ENCODE measurements around the gene CDCA7L. TPM values are rescaled to one million over a fixed set of nuclear protein-coding genes. Genes with fewer than 3 reads are reported as not detected.
"Not testable (repeated sequence)": the region's sequence is repeated elsewhere in the genome, so short reads cannot be mapped to it uniquely, and the experiment has no call there.

CDCA7L gene
- total RNA-seq, 1 donor from 2014 or later = 53.0 TPM

GRCh38 chr7:21887353-21887752 is 58.3 kb downstream of the CDCA7L start:
- no peak for DNase-seq (ENCODE audit: low spot score, unreplicated experiment)
- TF ChIP-seq CTCF (IDR thresholded peaks at IDR 0.05; ENCODE audit: unreplicated experiment) = no peak
- Mint-ChIP-seq H3K27me3 (no peaks in the 10 kb centered on the region), H3K9me3 (ENCODE audit: low read depth) (no peaks in the 10 kb centered on the region), H3K36me3 (ENCODE audit: insufficient read depth) (no peaks in the 10 kb centered on the region), H3K4me1 (ENCODE audit: low read depth) (no peaks in the 10 kb centered on the region), H3K4me3 (ENCODE audit: low read depth) (no peak overlapping the region), H3K27ac (no peak overlapping the region)

DNA sequence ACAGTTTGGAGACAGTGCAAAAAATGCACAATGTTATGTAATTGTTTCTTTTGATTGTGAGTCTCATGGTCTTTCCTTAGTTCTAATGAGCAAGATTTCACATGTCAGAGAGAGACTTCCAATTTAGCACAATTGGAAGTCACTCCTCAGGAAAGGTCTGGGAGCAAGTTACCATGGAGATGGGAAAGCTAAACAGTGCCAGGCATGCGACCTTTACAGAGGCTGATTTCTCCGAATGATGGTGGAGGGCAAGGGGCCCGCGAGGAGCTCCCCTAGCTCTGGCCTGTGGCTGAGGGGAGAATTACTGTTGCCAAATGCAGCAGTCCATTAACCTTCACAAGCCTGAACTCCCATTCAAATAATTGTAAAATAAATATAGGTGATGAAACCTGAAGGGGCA is 59.3 kb downstream of the CDCA7L start:
- TF ChIP-seq CTCF (IDR thresholded peaks at IDR 0.05; ENCODE audit: unreplicated experiment) = no peak
- H3K4me1 Mint-ChIP-seq (ENCODE audit: low read depth) = no peaks in the 10 kb centered on the region
- no peak for DNase-seq (ENCODE audit: low spot score, unreplicated experiment)
- no peaks in the 10 kb centered on the region for H3K9me3 Mint-ChIP-seq (ENCODE audit: low read depth)
- H3K4me3 Mint-ChIP-seq (ENCODE audit: low read depth) = no peak overlapping the region
- no peaks in the 10 kb centered on the region for H3K36me3 Mint-ChIP-seq (ENCODE audit: insufficient read depth)
- no peaks in the 10 kb centered on the region for H3K27me3 Mint-ChIP-seq
- no peak overlapping the region for H3K27ac Mint-ChIP-seq

GRCh38 chr7:21884496-21884895 is 61.2 kb downstream of the CDCA7L start:
- no peak for TF ChIP-seq CTCF (IDR thresholded peaks at IDR 0.05; ENCODE audit: unreplicated experiment)
- Mint-ChIP-seq H3K9me3 (ENCODE audit: low read depth) (no peaks in the 10 kb centered on the region), H3K4me3 (ENCODE audit: low read depth) (no peak overlapping the region), H3K27ac (no peak overlapping the region), H3K4me1 (ENCODE audit: low read depth) (no peaks in the 10 kb centered on the region), H3K36me3 (ENCODE audit: insufficient read depth) (no peaks in the 10 kb centered on the region), H3K27me3 (no peaks in the 10 kb centered on the region)
- no peak for DNase-seq (ENCODE audit: low spot score, unreplicated experiment)

- H3K9me3 Mint-ChIP-seq (ENCODE audit: low read depth) = not testable (repeated sequence)
Observed at GRCh38 chr7:21883501-21883900, 62.2 kb downstream of the CDCA7L start.

DNA sequence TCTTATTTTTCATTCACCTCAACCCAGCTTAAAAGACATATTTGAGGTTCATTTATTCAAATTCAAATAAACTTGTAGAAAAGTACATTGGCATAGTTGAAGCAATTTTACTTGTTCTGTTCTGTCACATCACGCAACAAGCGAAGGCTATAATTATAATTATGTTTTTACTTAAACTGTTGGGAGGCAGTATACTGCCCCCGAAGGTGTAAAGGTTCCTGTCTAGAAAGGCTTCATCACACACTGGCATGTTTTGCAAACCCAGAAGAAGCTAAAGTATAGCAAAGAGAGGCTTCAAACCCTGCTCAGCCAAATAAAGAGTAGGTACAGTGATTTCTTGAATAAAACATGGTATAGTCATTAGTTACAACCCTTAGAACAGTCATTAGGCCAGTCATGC is 62.6 kb downstream of the CDCA7L start:
- Mint-ChIP-seq H3K27me3 (no peaks in the 10 kb centered on the region), H3K4me3 (ENCODE audit: low read depth) (no peak overlapping the region), H3K4me1 (ENCODE audit: low read depth) (no peaks in the 10 kb centered on the region), H3K36me3 (ENCODE audit: insufficient read depth) (no peaks in the 10 kb centered on the region), H3K27ac (no peak overlapping the region), H3K9me3 (ENCODE audit: low read depth) (no peaks in the 10 kb centered on the region)
- TF ChIP-seq CTCF (IDR thresholded peaks at IDR 0.05; ENCODE audit: unreplicated experiment) = no peak
- DNase-seq (ENCODE audit: low spot score, unreplicated experiment) = no peak

More at GRCh38 chr7:21883501-21883900, 62.2 kb downstream of the CDCA7L start:
- not testable (repeated sequence) for H3K4me3 Mint-ChIP-seq (ENCODE audit: low read depth); DNase-seq (ENCODE audit: low spot score, unreplicated experiment); H3K27ac Mint-ChIP-seq; H3K27me3 Mint-ChIP-seq; H3K4me1 Mint-ChIP-seq (ENCODE audit: low read depth); H3K36me3 Mint-ChIP-seq (ENCODE audit: insufficient read depth)

DNA sequence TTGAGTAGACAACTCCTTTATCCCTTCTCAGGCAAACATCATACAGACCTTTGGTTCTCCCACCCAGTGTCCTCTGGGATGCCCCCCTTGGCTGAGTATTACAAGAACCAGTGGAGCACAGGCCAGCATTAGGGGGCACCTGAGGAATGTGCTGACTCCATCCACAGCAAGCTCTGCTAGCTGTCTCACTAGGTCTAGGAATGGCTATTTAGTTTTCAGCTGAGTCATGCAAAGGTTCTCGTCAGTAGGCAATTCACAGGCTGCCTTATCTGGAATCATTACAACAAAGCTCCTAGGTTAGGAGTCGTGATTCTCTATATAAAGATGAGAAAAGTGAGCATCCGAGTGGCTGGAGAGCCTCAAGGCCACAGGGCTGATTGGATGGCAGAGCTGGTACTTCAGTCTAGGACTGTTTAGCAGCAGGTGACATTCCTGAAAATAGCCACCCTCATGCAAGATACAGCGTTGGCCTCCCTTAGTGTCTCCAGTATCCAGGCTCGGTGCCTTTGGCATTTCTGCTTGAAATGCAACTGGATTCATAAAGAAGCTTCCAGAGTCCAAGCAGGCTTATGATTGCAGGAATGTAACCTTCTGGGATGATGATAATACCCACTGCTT is 75.8 kb downstream of the CDCA7L start:
- Mint-ChIP-seq H3K27ac (peak overlapping the region; percentile 51), H3K9me3 (ENCODE audit: low read depth) (no peaks in the 10 kb centered on the region), H3K4me3 (ENCODE audit: low read depth) (no peak overlapping the region), H3K27me3 (peaks cover 3% of the 10 kb centered on the region), H3K4me1 (ENCODE audit: low read depth) (peaks cover 8% of the 10 kb centered on the region), H3K36me3 (ENCODE audit: insufficient read depth) (no peaks in the 10 kb centered on the region)
- DNase-seq (ENCODE audit: low spot score, unreplicated experiment) = no peak
- no peak for TF ChIP-seq CTCF (IDR thresholded peaks at IDR 0.05; ENCODE audit: unreplicated experiment)

Measured in progenitor cell of endocrine pancreas (in vitro differentiated cells).